ENCODE results near the gene PMM2.

PMM2 gene

GRCh38 chr16:8826278-8826879 lies 28.7 kb downstream of the PMM2 start:
- H3K4me3 ChIP-seq (ENCODE audit: low read length, poor library complexity, severe bottlenecking), result no peak overlapping the region
- no peaks in the 10 kb centered on the region for H3K9me2 ChIP-seq (replicated peaks; ENCODE audit: low read depth, low read length)
- H3F3A ChIP-seq (ENCODE audit: low read depth), result no peaks in the 10 kb centered on the region
- H3K4me1 ChIP-seq (ENCODE audit: insufficient read depth, low read length, poor library complexity, severe bottlenecking), result no peaks in the 10 kb centered on the region
- no peaks in the 10 kb centered on the region for H3K27me3 ChIP-seq (ENCODE audit: insufficient read depth, low read length, poor library complexity, severe bottlenecking)
- no peaks in the 10 kb centered on the region; the same call in 1 of the 2 replicates for H3K36me3 ChIP-seq (ENCODE audit: insufficient read depth, low read length)
- H3K4me2 ChIP-seq (ENCODE audit: low read depth, low read length, poor library complexity, severe bottlenecking), result no peak overlapping the region
- H3K9me3 ChIP-seq (ENCODE audit: insufficient read depth, low read depth, low read length), result no peaks in the 10 kb centered on the region
- no peaks in the 10 kb centered on the region for H3K79me2 ChIP-seq (ENCODE audit: insufficient read depth, low read length)
- no peaks in the 10 kb centered on the region for H4K20me1 ChIP-seq (ENCODE audit: insufficient read depth, low read length, poor library complexity, severe bottlenecking)
- H3K9ac ChIP-seq (ENCODE audit: low read depth, low read length, poor library complexity, severe bottlenecking), result no peak overlapping the region
- H2AFZ ChIP-seq (ENCODE audit: low read length), result no peak overlapping the region
- no peak for TF ChIP-seq EZH2phosphoT487 (IDR thresholded peaks at IDR 0.05; ENCODE audit: borderline replicate concordance)
- TF ChIP-seq CTCF (conservative IDR thresholded peaks at IDR 0.05; ENCODE audit: low read length), result no peak

GRCh38 chr16:8828541-8829165 lies 31.0 kb downstream of the PMM2 start:
- Histone ChIP-seq H3K4me1 (ENCODE audit: insufficient read depth, low read length, poor library complexity, severe bottlenecking) (no peaks in the 10 kb centered on the region), H3K36me3 (ENCODE audit: insufficient read depth, low read length) (no peaks in the 10 kb centered on the region; the same call in 1 of the 2 replicates), H3K4me2 (ENCODE audit: low read depth, low read length, poor library complexity, severe bottlenecking) (no peak overlapping the region), H3K4me3 (ENCODE audit: low read length, poor library complexity, severe bottlenecking) (no peak overlapping the region), H3K9me2 (replicated peaks; ENCODE audit: low read depth, low read length) (no peaks in the 10 kb centered on the region), H3K9ac (ENCODE audit: low read depth, low read length, poor library complexity, severe bottlenecking) (no peak overlapping the region), H4K20me1 (ENCODE audit: insufficient read depth, low read length, poor library complexity, severe bottlenecking) (no peaks in the 10 kb centered on the region), H3K9me3 (ENCODE audit: insufficient read depth, low read depth, low read length) (no peaks in the 10 kb centered on the region), H3K27me3 (ENCODE audit: insufficient read depth, low read length, poor library complexity, severe bottlenecking) (no peaks in the 10 kb centered on the region), H3K79me2 (ENCODE audit: insufficient read depth, low read length) (no peaks in the 10 kb centered on the region), H3F3A (ENCODE audit: low read depth) (no peaks in the 10 kb centered on the region), H2AFZ (ENCODE audit: low read length) (no peak overlapping the region)
- TF ChIP-seq CTCF (conservative IDR thresholded peaks at IDR 0.05; ENCODE audit: low read length), result no peak
- no peak for TF ChIP-seq EZH2phosphoT487 (IDR thresholded peaks at IDR 0.05; ENCODE audit: borderline replicate concordance)

GRCh38 chr16:8831450-8831849 lies 33.8 kb downstream of the PMM2 start:
- no peak overlapping the region for H3K9ac ChIP-seq (ENCODE audit: low read depth, low read length, poor library complexity, severe bottlenecking)
- H3F3A ChIP-seq (ENCODE audit: low read depth), result no peaks in the 10 kb centered on the region
- TF ChIP-seq CTCF (conservative IDR thresholded peaks at IDR 0.05; ENCODE audit: low read length) (no peak), EZH2phosphoT487 (IDR thresholded peaks at IDR 0.05; ENCODE audit: borderline replicate concordance) (no peak)
- H3K9me2 ChIP-seq (replicated peaks; ENCODE audit: low read depth, low read length), result no peaks in the 10 kb centered on the region
- no peaks in the 10 kb centered on the region for H3K9me3 ChIP-seq (ENCODE audit: insufficient read depth, low read depth, low read length)
- no peak overlapping the region for H2AFZ ChIP-seq (ENCODE audit: low read length)
- no peak overlapping the region for H3K4me3 ChIP-seq (ENCODE audit: low read length, poor library complexity, severe bottlenecking)
- H3K27me3 ChIP-seq (ENCODE audit: insufficient read depth, low read length, poor library complexity, severe bottlenecking), result no peaks in the 10 kb centered on the region
- no peaks in the 10 kb centered on the region for H4K20me1 ChIP-seq (ENCODE audit: insufficient read depth, low read length, poor library complexity, severe bottlenecking)
- no peaks in the 10 kb centered on the region; the same call in 1 of the 2 replicates for H3K36me3 ChIP-seq (ENCODE audit: insufficient read depth, low read length)
- no peak overlapping the region for H3K4me2 ChIP-seq (ENCODE audit: low read depth, low read length, poor library complexity, severe bottlenecking)
- H3K4me1 ChIP-seq (ENCODE audit: insufficient read depth, low read length, poor library complexity, severe bottlenecking), result no peaks in the 10 kb centered on the region
- no peaks in the 10 kb centered on the region for H3K79me2 ChIP-seq (ENCODE audit: insufficient read depth, low read length)

Measured in Loucy (cell line).